HG02970 (cell line): ENCODE results near the gene ATP8A2.
"Not testable (repeated sequence)": the region's sequence is repeated elsewhere in the genome, so short reads cannot be mapped to it uniquely, and the experiment has no call there.

Experiments
- ATAC-seq: cut with Tn5 transposase; IDR thresholded peaks from one replicate; pipeline ENCODE4 v1.9.1; 2021; ENCODE audit warnings: mild to moderate bottlenecking, moderate library complexity, moderate number of reproducible peaks; ENCODE audit not compliant: unreplicated experiment, low FRiP score

ATP8A2 gene

DNA sequence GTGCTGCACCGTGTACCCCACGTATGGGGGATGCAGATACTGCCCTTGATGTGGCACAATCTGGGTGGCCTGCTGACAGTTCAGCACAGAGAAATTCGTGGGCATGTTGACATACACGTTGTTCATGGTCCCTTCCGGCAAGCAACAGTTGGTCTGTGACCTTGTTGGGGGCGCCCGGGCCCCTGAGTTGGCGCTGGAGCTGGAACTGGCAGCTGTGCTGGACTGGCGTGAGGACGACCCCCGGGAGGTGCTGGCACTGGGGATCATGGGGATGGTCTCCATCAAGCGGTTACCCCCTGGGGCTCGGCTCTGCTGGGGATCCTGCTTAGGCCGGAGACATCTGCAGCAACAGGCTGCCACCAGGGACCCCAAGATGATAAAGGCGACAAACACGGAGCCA lies 674.9 kb downstream of the ATP8A2 start:
- ATAC-seq: no peak

DNA sequence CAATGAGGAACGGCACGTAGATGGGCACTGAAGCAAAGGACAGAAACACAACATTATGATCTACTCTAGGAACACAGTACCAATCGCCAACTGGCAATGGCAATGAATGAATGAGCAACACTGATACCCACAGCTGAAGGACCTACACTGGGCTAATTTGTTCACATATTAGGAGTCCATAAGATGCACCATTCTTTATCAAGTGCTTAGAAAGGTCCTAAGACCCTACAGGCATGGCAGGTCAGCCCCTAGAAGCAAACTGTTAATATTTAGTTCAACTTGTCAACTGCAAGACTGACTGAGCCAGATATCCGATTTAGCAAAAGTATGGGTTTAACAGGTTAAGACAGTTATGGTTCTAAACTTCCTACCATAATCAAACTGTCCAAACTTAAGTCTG lies 675.3 kb downstream of the ATP8A2 start:
- no peak for ATAC-seq

DNA sequence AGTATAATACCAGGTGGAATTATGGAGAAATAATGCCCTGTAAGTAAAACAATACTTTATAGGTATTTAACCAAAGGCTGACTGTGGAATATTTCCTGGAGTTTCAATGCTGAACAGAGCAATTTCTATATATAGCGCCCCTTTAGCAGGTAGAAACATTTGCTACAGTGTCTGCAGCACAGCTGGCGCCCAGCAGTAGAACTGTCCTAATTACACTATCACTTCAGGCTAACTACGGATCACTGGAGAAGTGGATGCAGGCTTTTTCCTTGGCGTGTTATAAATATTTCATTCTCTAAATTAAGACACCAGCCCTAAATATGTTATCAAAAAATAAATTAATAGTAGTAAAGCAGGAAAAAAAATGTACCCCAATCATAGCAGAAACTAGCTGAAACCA lies 677.0 kb downstream of the ATP8A2 start:
- ATAC-seq: no peak

DNA sequence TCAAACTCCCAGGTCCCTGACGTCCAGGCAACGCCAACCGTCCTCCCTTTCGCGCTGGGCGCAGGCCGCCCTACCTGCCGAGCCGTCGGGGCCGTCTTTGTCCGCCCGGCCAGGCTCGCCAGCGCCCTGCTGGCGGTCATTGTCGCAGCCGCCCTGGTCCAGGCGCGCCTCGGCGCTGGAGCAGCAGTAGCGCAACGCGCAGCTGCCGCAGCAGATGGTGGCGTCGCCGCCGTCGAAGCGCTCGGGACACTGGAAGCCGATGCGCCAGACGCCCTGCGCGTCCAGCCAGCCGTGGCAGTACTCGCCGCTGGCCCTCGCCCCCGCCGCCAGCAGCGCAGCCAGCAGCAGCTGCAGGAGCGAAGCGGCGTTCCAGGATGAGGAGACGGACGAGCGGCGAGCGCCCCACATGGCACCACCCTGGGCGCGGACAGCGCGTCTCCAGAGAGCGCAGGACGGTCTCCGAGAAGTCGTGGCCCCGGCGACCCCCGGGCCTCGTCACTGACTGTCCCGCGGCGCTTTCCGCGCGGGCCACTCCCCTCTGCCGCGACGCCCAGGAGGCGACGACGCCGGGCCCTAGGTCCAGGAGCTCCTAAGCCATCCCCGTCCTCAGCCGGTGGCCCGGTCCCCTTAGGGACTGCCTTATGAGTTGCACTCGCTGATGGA lies 678.9 kb downstream of the ATP8A2 start:
- ATAC-seq: no peak

DNA sequence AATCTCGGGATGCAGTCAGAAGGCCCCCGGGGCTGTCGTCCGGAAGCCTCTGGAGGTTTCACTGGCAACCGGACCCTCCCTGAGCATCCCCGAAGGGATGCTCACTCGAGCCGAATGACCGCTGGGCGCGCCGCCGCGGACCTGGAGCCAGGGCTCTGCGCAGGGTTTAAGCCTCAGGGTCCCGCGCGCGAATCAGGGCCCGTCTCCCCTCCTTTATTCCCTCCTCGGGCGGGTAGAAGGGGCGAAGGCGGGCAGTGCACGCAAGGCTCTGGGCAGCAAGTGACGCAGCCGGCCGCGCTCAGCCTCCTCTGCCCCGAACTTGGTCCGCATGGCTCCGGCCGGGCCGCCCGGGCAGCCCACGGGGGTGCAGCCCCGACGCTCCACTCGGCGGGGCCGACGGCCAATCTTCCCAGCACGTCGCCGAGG lies 679.5 kb downstream of the ATP8A2 start:
- ATAC-seq: no peak

DNA sequence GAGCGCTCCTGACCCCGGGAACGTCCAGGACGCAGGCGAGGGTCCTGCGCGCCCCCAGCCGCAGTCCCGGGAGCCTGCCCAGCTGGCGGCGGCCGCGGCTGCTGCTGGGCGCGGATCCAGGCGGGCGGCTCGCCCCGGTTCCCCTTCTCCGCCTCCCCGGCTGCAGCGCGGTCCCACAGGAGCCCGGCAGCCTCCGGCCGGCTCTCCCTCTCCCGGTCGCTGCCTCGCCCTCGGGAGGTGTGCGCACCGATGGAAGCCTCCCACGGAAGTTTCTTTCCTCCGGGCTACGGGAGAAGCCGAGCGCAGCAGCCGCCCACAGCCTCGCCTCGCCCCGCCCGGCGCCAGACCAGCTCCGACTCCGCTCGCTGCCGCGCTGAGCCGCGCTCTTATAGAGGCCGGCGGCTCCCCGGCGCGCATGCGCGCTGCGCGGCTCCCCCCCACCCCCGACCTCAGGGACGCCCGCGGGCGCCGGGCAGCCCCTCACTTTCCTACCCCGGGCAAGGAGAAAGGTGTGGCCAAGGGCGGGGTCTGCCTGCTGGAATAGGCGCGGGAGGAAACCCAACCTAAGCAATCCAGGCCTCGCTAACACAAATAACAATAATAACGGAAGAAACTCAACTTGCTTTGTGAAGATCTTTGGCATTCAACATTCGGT lies 680.0 kb downstream of the ATP8A2 start, which contains the start of gene SHISA2:
SHISA2 (minus strand) TSS at position 360 of the 655 bp plus-strand sequence. CDS start 1,041 bp downstream, outside the sequence.
- ATAC-seq: no peak

DNA sequence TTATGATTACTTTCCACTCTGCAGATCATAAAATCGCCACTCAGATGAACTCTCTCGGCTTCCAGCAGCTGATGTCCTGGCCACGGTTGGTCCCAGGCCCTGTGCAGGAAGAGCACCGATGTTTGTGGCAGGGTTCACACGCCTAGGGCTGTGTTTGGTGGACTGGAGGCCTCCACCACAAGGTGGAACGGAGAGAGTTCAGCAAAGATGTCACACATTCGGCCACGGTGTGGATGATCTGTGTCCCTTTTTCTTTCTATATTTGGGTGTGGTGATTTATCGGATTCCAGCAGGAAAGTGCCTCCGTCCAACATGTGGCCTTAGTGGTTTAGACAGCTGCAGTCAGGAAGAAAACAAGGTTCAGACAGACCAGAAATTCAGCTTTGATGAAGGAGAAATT lies 680.6 kb downstream of the ATP8A2 start:
- ATAC-seq: no peak

DNA sequence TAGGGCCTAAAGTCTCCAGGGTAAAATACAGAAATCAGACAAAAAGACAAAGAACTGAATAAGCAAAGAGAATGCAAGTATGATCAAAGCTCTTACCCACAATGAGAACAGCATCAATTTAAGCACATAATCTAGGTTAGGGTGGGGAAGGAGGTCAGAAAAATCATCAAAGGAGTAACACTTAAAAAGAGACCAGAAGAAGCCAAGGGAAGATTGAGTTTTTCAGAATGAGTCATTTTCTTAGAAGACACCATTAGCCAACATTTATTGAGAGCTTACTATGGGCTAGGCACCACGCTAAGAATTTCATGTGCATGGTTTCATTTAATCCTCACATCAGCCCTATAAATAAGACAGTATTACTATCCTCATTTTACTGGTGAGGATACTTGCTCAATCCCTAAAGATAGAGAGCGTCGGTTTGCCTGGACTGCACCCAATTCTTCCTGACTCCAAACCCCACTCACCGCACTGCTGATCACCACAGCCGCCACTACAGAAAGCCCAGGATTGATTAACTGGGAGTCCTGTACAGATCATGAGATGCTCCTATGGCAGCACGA lies 681.7 kb downstream of the ATP8A2 start:
- ATAC-seq: no peak

DNA sequence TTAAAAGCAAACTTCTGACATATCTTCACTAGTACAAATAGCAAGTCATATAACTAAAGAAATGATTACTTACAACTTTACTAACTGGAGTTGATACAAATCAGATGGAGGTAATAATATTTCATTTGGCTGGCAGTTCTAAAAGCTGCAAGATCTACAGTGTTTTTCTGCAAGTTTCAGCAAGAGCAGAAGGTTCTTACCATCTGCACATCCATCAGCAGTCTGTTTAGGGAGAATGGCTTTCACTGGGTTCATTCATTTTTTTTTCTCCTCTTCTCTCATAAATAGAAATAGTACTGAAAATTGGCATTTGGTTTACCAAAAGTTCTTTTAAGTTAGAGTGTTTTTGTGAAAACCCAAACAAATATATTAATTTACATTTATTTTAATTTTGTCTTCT lies 683.1 kb downstream of the ATP8A2 start:
- ATAC-seq: no peak

DNA sequence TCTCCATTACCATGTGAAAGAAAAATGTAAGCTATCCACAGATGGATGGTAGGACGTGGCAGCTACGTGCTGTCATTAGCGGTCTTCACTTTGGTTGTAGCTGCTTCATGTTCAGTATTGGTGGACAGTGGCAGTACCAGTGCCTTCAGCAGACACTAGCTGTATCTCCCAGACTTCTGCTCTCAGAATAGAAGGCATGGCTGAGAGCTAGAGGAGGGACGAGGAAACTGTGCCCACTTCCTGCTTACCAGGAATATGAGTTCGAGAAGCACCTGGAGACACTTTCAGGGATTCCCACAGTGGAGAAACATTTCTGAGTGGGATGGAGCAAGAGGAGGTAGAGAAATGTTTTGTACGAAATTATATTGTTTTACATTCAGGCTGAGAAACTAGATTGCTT lies 686.9 kb downstream of the ATP8A2 start:
- no peak for ATAC-seq

DNA sequence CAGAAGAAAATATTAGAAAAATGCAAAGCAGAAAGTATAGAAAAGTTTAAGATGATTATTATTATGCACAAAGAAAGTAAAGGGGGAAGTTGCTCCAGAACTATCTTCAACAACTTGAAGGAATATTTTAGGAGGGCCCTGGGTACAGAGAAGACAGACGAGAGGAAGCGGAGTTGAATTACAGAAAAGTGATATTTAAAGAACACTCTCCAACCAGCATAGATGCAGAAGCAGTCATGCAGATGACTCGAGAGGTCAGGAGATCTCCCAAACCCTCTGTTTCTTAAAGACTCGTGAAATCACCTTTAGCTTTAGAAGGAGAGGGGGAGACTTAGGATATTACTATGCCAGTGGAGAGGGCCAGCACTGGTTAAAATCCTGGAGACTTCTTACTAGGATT lies 688.6 kb downstream of the ATP8A2 start:
- no peak for ATAC-seq

DNA sequence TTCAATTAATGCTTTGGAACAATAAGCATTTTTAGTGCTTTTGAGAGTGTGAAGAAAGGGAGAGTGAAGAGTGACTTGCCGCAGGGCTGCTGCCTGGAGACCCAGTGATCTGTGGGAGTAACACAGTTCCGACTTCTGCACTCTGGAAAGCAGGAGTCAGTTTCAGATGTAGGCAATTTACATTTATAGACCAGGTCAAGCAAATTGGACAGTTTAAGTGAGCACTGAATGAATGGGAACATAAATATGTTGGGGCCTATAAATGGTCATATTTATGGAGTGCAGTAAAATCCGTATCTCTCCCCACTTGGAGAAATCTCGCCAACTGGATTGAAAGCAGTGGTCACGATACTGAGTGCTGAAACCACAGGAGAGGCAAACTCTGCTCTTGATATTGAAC lies 689.5 kb downstream of the ATP8A2 start:
- no peak for ATAC-seq

DNA sequence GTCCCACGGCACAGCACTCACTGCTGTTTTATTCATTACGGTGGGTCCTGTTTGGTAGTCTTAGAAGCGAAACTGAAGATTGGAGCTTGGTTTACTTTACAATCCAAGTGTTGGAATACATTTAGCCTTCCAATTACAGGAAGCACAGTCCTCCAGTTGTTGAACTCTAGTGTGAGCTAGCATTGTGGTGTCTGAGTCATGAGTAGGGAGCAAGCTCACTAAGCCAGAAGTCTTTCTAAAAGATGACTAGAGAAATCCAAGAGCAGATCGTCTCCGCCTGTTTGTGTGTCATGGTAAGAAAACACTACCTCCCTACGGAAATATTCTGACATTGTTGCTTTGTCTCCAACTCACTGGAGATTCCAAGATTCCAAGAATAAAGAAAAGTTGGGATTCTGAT lies 690.2 kb downstream of the ATP8A2 start:
- ATAC-seq: no peak

DNA sequence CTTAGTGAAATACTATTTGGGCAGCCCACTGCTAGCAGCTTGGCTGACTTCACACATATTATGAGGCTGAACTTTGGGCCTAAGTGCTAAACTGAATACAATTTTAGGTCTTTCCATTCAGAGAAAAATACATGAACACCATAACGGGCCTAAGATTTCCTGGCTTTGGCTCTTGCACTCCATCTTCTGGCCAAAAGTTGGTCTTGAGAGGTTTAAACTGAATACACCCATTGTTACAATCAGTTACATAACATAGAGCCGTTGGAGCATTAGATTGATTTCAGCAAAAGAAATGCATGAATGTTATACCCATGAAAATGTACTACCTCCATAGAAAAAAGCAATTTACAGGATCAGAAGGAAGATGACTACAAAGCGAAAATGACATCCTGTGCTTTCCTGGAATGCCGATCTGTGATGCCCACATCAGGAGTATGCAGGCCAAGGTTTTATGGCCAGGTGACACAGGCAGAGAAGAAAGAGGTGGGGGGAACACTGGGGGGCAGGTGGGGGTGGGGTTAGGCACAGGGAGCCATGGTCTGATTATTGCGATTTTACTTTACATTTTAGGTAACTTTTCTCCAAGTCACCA lies 691.2 kb downstream of the ATP8A2 start:
- no peak for ATAC-seq

DNA sequence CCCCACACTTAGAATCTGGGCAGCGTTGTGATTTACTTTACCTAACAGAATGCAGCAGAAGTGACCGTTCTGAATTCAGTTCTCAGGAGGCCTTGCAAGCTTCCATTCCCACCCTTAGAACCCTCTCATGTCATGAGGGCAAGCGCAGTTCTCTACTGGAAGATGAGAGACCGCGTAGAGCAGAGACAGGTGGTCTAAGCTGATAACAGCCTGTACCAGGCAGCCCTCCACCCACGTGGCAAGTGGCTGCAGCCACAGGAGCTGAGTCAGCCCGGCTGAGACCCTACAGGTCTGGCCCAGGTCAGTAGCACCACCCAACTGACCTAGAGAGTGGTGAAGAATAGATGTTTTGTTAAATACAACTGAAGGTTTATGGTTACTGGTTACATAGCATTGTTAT lies 694.7 kb downstream of the ATP8A2 start:
- ATAC-seq: not testable (repeated sequence)

DNA sequence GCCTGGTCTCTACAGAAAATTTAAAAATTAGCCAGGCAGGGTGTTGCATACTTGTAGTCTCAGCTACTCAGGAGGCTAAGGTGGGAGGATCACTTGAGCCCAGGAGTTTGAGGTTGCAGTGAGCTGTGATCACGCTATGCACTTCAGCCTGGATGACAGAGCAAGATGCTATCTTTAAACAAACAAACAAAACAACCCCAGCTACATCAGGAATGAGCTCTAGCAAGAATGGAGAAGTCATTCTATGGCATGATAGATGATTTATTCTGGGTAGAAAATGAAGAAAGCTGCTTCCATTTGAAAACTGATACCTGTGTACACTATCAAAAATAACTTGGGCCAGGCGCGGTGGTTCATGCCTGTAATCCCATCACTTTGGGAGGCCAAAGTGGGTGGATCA lies 695.8 kb downstream of the ATP8A2 start:
- no peak for ATAC-seq

DNA sequence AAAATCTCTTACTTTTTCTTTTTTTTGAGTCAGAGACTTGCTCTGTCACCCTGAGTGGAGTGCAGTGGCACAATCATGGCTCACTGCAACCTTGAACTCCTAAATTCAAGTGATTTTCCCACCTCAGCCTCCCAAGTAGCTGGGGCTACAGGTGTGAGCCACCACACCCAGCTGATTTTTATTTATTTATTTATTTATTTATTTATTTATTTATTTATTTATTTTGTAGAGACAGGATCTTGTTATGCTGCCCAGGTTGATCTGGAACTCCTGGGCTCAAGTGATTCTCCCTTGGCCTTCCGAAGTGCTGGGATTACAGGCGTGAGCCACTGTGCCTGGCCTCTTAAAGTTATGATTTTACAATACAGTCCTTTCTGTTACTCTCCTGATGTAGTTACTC lies 696.6 kb downstream of the ATP8A2 start:
- not testable (repeated sequence) for ATAC-seq

DNA sequence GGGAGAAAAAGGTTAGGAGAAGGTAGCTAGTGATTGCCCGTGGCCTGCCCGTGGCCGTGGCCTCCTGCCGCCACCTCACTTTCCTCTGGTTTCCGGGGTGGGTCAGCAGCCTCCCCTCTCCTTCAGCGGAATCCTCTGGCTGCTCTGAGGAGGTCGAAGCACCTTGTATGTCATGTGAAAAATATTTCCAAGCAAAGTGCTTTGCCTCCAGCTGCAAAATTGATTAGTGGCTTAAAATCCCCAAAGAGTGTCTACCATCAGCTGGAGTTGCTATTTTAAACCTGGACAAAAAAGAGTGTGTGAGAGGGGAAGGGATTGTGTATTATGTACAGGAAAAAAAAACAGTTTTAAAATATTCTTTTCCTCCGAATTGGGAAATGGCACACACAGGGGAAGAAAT lies 697.9 kb downstream of the ATP8A2 start:
- ATAC-seq: not testable (repeated sequence)

DNA sequence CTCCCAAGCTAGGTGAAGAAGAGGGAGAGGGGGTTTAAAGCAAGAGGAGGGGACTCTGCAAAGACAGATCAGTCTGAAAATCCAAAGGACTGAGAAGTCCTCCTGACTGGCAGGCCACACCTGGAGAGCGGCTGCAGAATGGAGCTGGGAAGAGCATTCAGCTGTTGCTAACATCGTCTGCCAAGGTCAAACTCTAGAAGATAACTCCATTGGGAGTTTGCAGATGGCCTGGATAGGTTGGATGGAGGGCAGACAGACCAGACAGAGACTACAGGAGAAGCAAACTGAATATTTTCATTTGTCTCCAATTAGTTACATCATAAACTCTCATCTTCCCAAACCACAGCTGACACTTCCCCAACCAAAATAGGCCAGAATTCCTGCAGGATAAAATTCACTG lies 699.9 kb downstream of the ATP8A2 start:
- ATAC-seq: no peak

DNA sequence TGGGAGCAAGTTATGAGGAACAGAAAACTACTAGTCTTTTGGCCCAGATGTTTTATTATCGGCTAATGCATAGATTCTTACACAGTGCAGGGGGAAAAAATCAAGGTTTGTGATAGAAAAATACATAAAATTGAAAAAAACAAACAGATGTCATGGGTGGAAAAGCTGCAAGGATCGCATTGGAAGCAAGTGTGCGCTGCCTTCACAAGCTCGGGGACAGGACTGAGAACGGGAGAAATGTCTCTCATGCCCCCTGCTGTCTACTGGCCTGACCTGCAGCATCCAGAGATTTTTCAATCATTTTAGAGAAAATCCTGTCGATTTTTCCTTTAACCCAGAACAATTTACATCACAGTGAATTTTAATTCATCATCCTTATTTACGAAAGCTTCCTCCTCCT lies 700.6 kb downstream of the ATP8A2 start:
- not testable (repeated sequence) for ATAC-seq

DNA sequence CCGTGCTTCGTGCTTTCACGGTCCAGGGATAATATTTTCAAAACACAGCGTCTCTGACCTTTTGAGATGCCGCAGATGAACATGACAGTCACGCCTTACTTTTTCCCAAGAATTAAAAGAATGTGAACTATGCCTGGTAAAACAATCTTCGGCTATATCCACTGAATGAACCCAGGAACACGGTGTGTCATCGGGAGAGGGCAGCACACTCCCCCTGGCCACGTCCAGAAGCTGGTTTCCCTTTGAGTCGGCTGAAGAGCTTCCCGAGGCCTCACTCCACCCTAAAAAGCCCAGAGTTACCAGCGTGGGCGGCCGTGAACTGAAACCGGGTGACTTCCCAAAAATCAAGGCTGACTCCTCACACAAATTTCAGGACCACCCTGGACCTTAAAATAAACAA lies 702.9 kb downstream of the ATP8A2 start:
- ATAC-seq: no peak
